T-helper 17 cell (primary cell): ENCODE results near the gene PLEKHJ1. TPM values are rescaled to one million over a fixed set of nuclear protein-coding genes. Genes with fewer than 3 reads are reported as not detected.
"Not testable (repeated sequence)": the region's sequence is repeated elsewhere in the genome, so short reads cannot be mapped to it uniquely, and the experiment has no call there.

Experiments used
- ATAC-seq: fragments of 150-1000 bp; cut with Tn5 transposase; 2 replicates; pipeline ENCODE4 v1.10.0; 2021; ENCODE audit warnings: mild to moderate bottlenecking, moderate library complexity
- DNase-seq, 3 donors: peaks; one replicate each; pipeline versions ENCODE4 v3.0.0 to v3.0.0-alpha.2; 2020 to 2021
- H3K9me3 ChIP-seq: one replicate; pipeline ENCODE4 v1.7.0; 2013; ENCODE audit warnings: low read length, mild to moderate bottlenecking; ENCODE audit not compliant: control insufficient read depth, poor library complexity, severe bottlenecking
- H3K27ac Mint-ChIP-seq: one replicate; pipeline ENCODE4 v1.8.0; 2022; ENCODE audit warnings: mild to moderate bottlenecking, moderate library complexity, mixed read lengths
- H3K27me3 Mint-ChIP-seq: one replicate; pipeline ENCODE4 v1.8.0; 2022; ENCODE audit warnings: mixed read lengths
- H3K36me3 Mint-ChIP-seq: one replicate; pipeline ENCODE4 v1.8.0; 2022; ENCODE audit warnings: low read depth, mixed read lengths
- H3K4me1 Mint-ChIP-seq: one replicate; pipeline ENCODE4 v1.8.0; 2022; ENCODE audit warnings: mild to moderate bottlenecking, mixed read lengths
- H3K4me3 Mint-ChIP-seq: one replicate; pipeline ENCODE4 v1.8.0; 2022; ENCODE audit warnings: mild to moderate bottlenecking, moderate library complexity, mixed read lengths
- total RNA-seq, 4 donors: library from RNA in 2 of 4; stranded (reverse) in 2 of 4; gene quantifications; one replicate each; pipeline ENCODE4 v1.2.3 and lab custom pipeline; 2022 to 2026

PLEKHJ1 gene
- total RNA-seq (10 to 100 TPM; 38.6 to 40.2 TPM), total RNA-seq (lab: John Stamatoyannopoulos, UW) (22.0 to 56.1 reads per million in 2 donors)

- DNase-seq (peak; percentile 96 to 100 (median 97)), ATAC-seq (peak; percentile 82)
- H3K9me3 ChIP-seq: no peaks in the 10 kb centered on the region
- no peaks in the 10 kb centered on the region for H3K36me3 Mint-ChIP-seq
- peak within 1 kb of the TSS; percentile 91 for H3K27ac Mint-ChIP-seq
- peak within 1 kb of the TSS; percentile 96 for H3K4me3 Mint-ChIP-seq
- H3K27me3 Mint-ChIP-seq: no peaks in the 10 kb centered on the region
- H3K4me1 Mint-ChIP-seq: peaks cover 56% of the 10 kb centered on the region
These were observed at the start of gene PLEKHJ1, which contains the start of gene SF3A2 for GRCh38 chr19:2236314-2237050. Gene PLEKHJ1, minus strand, starts transcription at chr19:2236329. Its CDS starts 81 bp downstream, at chr19:2236248. Gene SF3A2, plus strand, starts transcription at chr19:2236824. Its CDS starts 6,595 bp downstream, at chr19:2243419.

- Mint-ChIP-seq H3K36me3 (no peaks in the 10 kb centered on the region), H3K27ac (peak overlapping the region; percentile 60), H3K4me3 (no peak overlapping the region), H3K4me1 (peaks cover 18% of the 10 kb centered on the region), H3K27me3 (no peaks in the 10 kb centered on the region)
- ATAC-seq (no peak), DNase-seq (no peak)
- no peaks in the 10 kb centered on the region for H3K9me3 ChIP-seq
These were observed 47.8 kb upstream of the PLEKHJ1 start for GRCh38 chr19:2283835-2284507.

GRCh38 chr19:2282862-2283237 lies 46.7 kb upstream of the PLEKHJ1 start:
- Mint-ChIP-seq H3K27me3 (no peaks in the 10 kb centered on the region), H3K27ac (no peak overlapping the region), H3K4me1 (peaks cover 11% of the 10 kb centered on the region), H3K36me3 (no peaks in the 10 kb centered on the region), H3K4me3 (peak overlapping the region; percentile 74)
- ATAC-seq: no peak
- no peak for DNase-seq
- no peaks in the 10 kb centered on the region for H3K9me3 ChIP-seq

- H3K9me3 ChIP-seq: no peaks in the 10 kb centered on the region
- Mint-ChIP-seq H3K4me3 (peak within 1 kb of the TSS; percentile 74), H3K27me3 (no peaks in the 10 kb centered on the region), H3K36me3 (no peaks in the 10 kb centered on the region), H3K4me1 (peaks cover 13% of the 10 kb centered on the region), H3K27ac (peak within 1 kb of the TSS; percentile 32)
- peak; percentile 46 for ATAC-seq
- no peak for DNase-seq
These were observed 46.1 kb upstream of the PLEKHJ1 start, which contains the start of gene PEAK3 for GRCh38 chr19:2282062-2282861. Gene PEAK3, minus strand, starts transcription at chr19:2282175. Its CDS starts 1,244 bp downstream, at chr19:2280931.

- not testable (repeated sequence) for H3K36me3 Mint-ChIP-seq, H3K27me3 Mint-ChIP-seq, DNase-seq, H3K9me3 ChIP-seq, ATAC-seq
- Mint-ChIP-seq H3K4me3 (peak overlapping the region; percentile 49), H3K27ac (peak overlapping the region; percentile 32), H3K4me1 (peaks cover 15% of the 10 kb centered on the region)
These were observed 45.3 kb upstream of the PLEKHJ1 start for GRCh38 chr19:2281265-2282061.

- Mint-ChIP-seq H3K4me3 (no peak overlapping the region), H3K4me1 (peaks cover 15% of the 10 kb centered on the region), H3K27ac (no peak overlapping the region), H3K27me3 (no peaks in the 10 kb centered on the region), H3K36me3 (no peaks in the 10 kb centered on the region)
- H3K9me3 ChIP-seq: no peaks in the 10 kb centered on the region
- DNase-seq (no peak), ATAC-seq (no peak)
These were observed 44.6 kb upstream of the PLEKHJ1 start for GRCh38 chr19:2280633-2281264.

- H3K9me3 ChIP-seq: no peaks in the 10 kb centered on the region
- peak overlapping the region; percentile 80 for H3K27ac Mint-ChIP-seq
- no peak for ATAC-seq
These were observed 42.5 kb upstream of the PLEKHJ1 start for GRCh38 chr19:2278459-2279158.

GRCh38 chr19:2277138-2277537 lies 41.0 kb upstream of the PLEKHJ1 start:
- no peak for DNase-seq
- no peak for ATAC-seq
- H3K27me3 Mint-ChIP-seq: no peaks in the 10 kb centered on the region
- H3K27ac Mint-ChIP-seq: peak overlapping the region; percentile 81
- H3K9me3 ChIP-seq: no peaks in the 10 kb centered on the region
- no peaks in the 10 kb centered on the region for H3K36me3 Mint-ChIP-seq
- H3K4me1 Mint-ChIP-seq: peaks cover 25% of the 10 kb centered on the region
- no peak overlapping the region for H3K4me3 Mint-ChIP-seq

More at GRCh38 chr19:2278459-2279158, 42.5 kb upstream of the PLEKHJ1 start:
- Mint-ChIP-seq H3K4me1 (peaks cover 23% of the 10 kb centered on the region), H3K4me3 (no peak overlapping the region), H3K27me3 (no peaks in the 10 kb centered on the region), H3K36me3 (no peaks in the 10 kb centered on the region)
- DNase-seq: no peak

GRCh38 chr19:2276429-2276986 lies 40.4 kb upstream of the PLEKHJ1 start:
- H3K27me3 Mint-ChIP-seq: no peaks in the 10 kb centered on the region
- peak overlapping the region; percentile 15 for H3K4me3 Mint-ChIP-seq
- no peaks in the 10 kb centered on the region for H3K9me3 ChIP-seq
- DNase-seq (no peak), ATAC-seq (no peak)
- peaks cover 27% of the 10 kb centered on the region for H3K4me1 Mint-ChIP-seq
- peaks cover 3% of the 10 kb centered on the region for H3K36me3 Mint-ChIP-seq
- peak overlapping the region; percentile 81 for H3K27ac Mint-ChIP-seq

GRCh38 chr19:2275588-2276428 lies 39.7 kb upstream of the PLEKHJ1 start:
- peaks cover 31% of the 10 kb centered on the region for H3K4me1 Mint-ChIP-seq
- H3K36me3 Mint-ChIP-seq: peaks cover 3% of the 10 kb centered on the region
- H3K27me3 Mint-ChIP-seq: no peaks in the 10 kb centered on the region
- ATAC-seq (no peak), DNase-seq (no peak)
- no peaks in the 10 kb centered on the region for H3K9me3 ChIP-seq
- H3K4me3 Mint-ChIP-seq: no peak overlapping the region
- peak overlapping the region; percentile 94 for H3K27ac Mint-ChIP-seq
